Esophagus squamous epithelium (tissue), 4 donors: Measurements from ENCODE around the gene OR1I1.

Experiments
- CTCF ChIP-seq, 6 experiments: fragments of 450-650 bp in 4 of 6; fragments of 200-600 bp in 2 of 6; sonication (generic) in 2 of 6; IDR thresholded peaks; one replicate each; pipeline ENCODE4 v1.5.1; 2016 to 2019; ENCODE audit warnings: antibody characterized with exemption in 6 of 6, mild to moderate bottlenecking in 4 of 6, moderate library complexity in 4 of 6
- POLR2A ChIP-seq, 4 donors: fragments of 450-650 bp; IDR thresholded peaks; one replicate each; pipeline ENCODE4 v1.6.1; 2017; ENCODE audit warnings: antibody characterized with exemption in 4 of 4, mild to moderate bottlenecking in 4 of 4, moderate library complexity in 3 of 4

- TF ChIP-seq CTCF (IDR thresholded peaks at IDR 0.05): no peak
- no peak for TF ChIP-seq POLR2A (IDR thresholded peaks at IDR 0.05)
Observed at GRCh38 chr19:15142313-15142712, 60.3 kb downstream of the OR1I1 start.
